Panc1 (cell line): Measurements from ENCODE around the gene IRF8.

Source experiments
- SIN3A ChIP-seq: IDR thresholded peaks from 2 replicates; pipeline ENCODE4 v1.6.1; 2012; ENCODE audit warnings: low read depth, mild to moderate bottlenecking, low read length, moderate library complexity, borderline replicate concordance; ENCODE audit not compliant: insufficient read depth
- TF ChIP-seq, protein P1 (sequence below): fragments of 450-650 bp; IDR thresholded peaks from 2 replicates; pipeline ENCODE4 v1.5.1; 2017; ENCODE audit warnings: mild to moderate bottlenecking

DNA sequence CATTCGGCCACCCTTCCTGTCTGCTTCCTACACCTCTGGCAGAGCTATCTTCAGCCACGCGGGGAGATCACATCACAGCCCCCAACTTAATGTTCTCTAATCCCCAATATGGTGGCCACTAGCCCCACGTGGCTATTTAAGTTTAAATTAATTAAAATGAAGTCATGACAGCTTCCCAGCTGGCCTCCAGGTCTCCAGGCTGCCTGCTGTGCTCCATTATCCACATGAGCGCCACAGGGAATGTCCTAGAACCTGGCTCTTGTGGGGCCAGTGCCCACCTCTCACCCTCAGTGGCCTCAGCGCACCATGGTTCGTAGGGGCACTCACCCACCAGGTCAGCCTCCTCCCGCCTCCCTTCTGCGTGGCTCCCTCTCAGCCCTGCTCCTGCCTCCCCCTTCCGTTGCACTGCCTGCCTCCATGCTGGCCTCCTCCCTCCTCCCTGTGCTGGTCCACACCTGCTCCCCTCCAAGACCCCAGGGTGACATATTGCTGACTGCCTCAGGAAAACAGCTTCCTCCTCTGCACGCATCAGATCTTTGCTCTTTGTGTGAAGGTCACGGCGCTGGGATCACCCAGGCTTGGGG is 47.7 kb downstream of the IRF8 start:
- TF ChIP-seq, protein P1, sequence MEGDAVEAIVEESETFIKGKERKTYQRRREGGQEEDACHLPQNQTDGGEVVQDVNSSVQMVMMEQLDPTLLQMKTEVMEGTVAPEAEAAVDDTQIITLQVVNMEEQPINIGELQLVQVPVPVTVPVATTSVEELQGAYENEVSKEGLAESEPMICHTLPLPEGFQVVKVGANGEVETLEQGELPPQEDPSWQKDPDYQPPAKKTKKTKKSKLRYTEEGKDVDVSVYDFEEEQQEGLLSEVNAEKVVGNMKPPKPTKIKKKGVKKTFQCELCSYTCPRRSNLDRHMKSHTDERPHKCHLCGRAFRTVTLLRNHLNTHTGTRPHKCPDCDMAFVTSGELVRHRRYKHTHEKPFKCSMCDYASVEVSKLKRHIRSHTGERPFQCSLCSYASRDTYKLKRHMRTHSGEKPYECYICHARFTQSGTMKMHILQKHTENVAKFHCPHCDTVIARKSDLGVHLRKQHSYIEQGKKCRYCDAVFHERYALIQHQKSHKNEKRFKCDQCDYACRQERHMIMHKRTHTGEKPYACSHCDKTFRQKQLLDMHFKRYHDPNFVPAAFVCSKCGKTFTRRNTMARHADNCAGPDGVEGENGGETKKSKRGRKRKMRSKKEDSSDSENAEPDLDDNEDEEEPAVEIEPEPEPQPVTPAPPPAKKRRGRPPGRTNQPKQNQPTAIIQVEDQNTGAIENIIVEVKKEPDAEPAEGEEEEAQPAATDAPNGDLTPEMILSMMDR = no peak
- no peak for TF ChIP-seq SIN3A
